Nephron (organoid): Measurements from ENCODE around the gene KRT80.

Experiments
- H3K27ac Mint-ChIP-seq, 3 experiments: 2 replicates each; pipeline ENCODE4 v1.8.0; 2020; ENCODE audit warnings: mixed read lengths in 3 of 3, mild to moderate bottlenecking in 2 of 3, moderate library complexity in 1 of 3
- H3K27me3 Mint-ChIP-seq: 2 replicates; pipeline ENCODE4 v1.8.0; 2021; ENCODE audit warnings: low read depth, mild to moderate bottlenecking, moderate library complexity, mixed read lengths
- H3K36me3 Mint-ChIP-seq: 2 replicates; pipeline ENCODE4 v1.8.0; 2020; ENCODE audit warnings: low read depth, mixed read lengths
- H3K4me1 Mint-ChIP-seq: 2 replicates; pipeline ENCODE4 v1.8.0; 2020; ENCODE audit warnings: mixed read lengths
- H3K4me3 Mint-ChIP-seq, 3 experiments: 2 replicates each; pipeline ENCODE4 v1.8.0; 2020; ENCODE audit warnings: mild to moderate bottlenecking in 3 of 3, mixed read lengths in 3 of 3, moderate library complexity in 2 of 3
- H3K9me3 Mint-ChIP-seq: 2 replicates; pipeline ENCODE4 v1.8.0; 2020; ENCODE audit warnings: mixed read lengths
- TF ChIP-seq, protein P1 (sequence below), 3 experiments: fragments of 200-600 bp; sonication (generic); IDR thresholded peaks; one replicate each; pipeline ENCODE4 v1.5.0; 2021; ENCODE audit warnings: antibody characterized with exemption in 3 of 3; ENCODE audit not compliant: unreplicated experiment in 3 of 3

KRT80 gene

DNA sequence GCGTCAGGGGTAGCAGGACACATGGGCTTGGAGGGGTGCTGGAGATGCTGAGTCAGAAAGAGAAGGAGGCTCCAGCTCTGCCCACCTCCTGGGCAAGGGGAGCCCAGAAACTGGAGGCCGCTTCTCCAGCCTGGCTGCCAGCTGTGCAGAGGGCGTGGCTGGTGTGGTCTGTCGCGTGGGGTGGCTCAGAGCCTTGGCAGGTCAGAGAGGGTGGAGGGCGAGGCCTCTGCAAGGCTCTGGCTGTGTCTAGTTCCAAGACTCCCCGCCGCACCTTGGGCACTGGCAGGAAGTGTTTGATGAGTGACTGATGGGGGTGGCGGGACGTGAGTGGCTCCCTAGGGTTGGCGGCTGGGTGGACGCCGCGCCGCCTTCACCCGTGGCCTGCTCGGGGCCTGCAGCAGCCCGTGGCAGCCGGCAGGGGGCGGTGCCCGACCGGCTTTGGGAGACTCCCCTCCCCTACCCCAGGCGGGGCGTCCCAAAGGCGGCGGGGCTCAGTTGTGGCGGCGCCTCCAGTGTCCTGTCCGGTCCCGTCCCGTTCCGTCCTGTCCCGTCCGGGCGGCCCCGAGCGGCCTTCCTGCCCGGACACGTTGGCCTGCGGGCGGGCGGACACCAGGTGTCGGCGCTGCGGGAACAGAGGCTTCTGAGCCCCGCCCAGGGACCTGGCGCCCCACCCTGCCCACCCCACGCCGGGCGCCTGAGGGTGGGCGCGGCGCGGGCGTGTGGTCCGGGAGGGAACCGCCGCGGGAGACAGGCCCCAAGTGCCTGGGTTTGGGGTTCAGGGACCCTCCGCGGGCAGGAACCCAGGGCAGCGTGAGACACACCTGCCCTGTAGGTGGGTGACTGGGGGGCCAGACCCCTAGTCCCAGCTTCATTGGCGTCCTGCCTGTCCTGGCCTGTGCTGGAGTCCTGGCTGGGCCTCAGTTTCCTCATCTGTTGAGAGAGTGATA is 39.7 kb downstream of the KRT80 start:
- Mint-ChIP-seq H3K36me3 (no peaks in the 10 kb centered on the region), H3K4me3 (peak overlapping the region; percentile 14 to 56 (median 30)), H3K4me1 (peaks cover 15% of the 10 kb centered on the region), H3K9me3 (no peaks in the 10 kb centered on the region), H3K27ac (peak overlapping the region in 1 of 3 experiments; percentile 51), H3K27me3 (peaks cover 20% of the 10 kb centered on the region)
- TF ChIP-seq, protein P1, sequence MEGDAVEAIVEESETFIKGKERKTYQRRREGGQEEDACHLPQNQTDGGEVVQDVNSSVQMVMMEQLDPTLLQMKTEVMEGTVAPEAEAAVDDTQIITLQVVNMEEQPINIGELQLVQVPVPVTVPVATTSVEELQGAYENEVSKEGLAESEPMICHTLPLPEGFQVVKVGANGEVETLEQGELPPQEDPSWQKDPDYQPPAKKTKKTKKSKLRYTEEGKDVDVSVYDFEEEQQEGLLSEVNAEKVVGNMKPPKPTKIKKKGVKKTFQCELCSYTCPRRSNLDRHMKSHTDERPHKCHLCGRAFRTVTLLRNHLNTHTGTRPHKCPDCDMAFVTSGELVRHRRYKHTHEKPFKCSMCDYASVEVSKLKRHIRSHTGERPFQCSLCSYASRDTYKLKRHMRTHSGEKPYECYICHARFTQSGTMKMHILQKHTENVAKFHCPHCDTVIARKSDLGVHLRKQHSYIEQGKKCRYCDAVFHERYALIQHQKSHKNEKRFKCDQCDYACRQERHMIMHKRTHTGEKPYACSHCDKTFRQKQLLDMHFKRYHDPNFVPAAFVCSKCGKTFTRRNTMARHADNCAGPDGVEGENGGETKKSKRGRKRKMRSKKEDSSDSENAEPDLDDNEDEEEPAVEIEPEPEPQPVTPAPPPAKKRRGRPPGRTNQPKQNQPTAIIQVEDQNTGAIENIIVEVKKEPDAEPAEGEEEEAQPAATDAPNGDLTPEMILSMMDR (IDR thresholded peaks at IDR 0.05; ENCODE audit: unreplicated experiment in 3 of 3), result peak; percentile 85 to 95 (median 92)

DNA sequence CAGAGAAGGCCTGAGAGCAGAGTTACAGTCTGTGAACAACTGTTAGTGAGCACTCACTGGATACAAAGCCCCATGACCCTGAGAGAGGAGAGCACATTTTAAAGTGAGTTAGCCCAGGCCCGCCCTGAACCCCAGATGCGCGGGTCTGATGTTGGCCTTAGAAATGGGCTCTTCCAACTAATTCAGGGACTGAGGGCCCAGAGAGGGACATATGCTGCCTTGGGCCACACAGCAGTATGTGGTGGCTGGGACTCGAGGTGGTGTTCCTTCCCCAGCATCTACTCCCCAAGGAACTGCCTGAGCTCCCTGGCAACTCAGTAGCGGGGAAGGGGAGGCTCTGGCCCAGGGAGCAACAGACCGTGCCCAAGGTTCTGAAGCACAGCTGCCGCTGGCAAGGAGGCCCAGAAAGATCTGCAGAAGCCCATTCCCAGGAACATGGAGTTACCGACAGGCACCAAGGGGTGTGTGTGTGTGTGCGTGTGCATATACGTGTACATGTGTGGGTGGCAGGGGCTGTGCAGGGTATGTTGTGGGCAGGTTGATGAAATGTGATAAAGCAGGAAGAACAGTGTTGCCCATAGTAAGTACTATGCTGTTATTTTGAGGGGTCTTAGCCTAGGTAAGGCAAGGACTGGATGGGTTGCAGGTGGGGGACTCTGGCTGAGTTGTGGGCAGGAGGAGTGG is 40.5 kb downstream of the KRT80 start:
- TF ChIP-seq, protein P1 (IDR thresholded peaks at IDR 0.05; ENCODE audit: unreplicated experiment in 3 of 3), result no peak
- Mint-ChIP-seq H3K4me1 (peaks cover 15% of the 10 kb centered on the region), H3K9me3 (no peaks in the 10 kb centered on the region), H3K36me3 (no peaks in the 10 kb centered on the region), H3K27me3 (peaks cover 14% of the 10 kb centered on the region), H3K4me3 (peak overlapping the region; percentile 6 to 56 (median 14)), H3K27ac (peak overlapping the region in 2 of 3 experiments; percentile 48 to 51)

DNA sequence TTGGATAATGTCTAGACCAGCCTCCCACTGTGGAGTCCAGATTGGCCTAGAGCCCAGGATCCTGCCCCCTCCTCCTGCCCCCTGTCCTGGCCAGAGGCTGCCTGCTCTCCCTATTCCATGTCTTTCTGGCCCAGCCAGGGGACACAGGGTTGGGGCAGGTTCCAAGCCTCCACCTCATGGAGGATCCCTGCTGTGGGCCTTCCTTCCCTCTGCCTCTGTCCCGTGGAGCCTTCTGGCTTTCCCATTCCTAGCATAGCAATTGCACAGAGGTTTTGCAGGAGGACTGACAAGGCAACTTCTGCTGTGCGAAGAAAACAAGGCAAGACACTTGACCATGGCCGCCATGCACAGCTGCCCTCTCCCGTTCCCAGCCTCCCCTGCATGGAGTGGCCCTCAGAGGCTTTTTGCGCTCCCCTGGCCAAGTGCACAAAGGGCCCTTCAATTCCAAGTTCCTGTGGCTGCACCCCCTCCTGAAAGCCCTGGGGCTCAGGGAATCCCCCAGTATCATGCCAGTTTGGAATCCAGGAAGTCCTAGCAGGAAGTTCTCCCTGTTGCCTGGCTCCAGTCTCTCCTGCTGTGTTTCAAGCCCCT is 42.1 kb downstream of the KRT80 start:
- Mint-ChIP-seq H3K4me3 (no peak overlapping the region), H3K27me3 (peaks cover 16% of the 10 kb centered on the region), H3K4me1 (peaks cover 19% of the 10 kb centered on the region), H3K27ac (peak overlapping the region in 2 of 3 experiments; percentile 48 to 77), H3K9me3 (no peaks in the 10 kb centered on the region), H3K36me3 (no peaks in the 10 kb centered on the region)
- TF ChIP-seq, protein P1 (IDR thresholded peaks at IDR 0.05; ENCODE audit: unreplicated experiment in 3 of 3), result no peak

DNA sequence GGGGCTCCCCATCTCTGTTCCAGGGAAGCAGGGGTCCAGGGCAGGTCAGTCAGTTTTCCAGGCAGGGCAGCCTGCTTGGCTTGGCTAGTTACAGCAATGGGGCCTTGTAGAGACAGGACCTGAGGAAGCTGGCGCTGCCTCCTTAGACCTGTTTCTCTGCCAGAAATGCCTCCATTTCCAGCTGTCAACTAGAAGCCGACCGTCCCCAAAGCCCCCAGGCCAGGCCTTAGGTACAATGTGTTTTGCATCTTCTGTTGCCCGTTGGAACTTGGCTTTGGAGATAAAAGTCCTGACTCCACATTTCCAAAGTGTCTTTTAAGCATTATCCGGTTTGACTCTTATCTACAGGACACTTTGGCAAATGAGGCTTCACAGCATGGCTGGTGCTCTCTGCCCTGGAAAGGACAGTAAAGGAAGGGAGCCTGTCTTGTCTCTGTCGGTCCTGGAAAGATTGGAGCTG is 42.6 kb downstream of the KRT80 start:
- H3K27ac Mint-ChIP-seq, result peak overlapping the region in 2 of 3 experiments; percentile 48 to 77
- H3K27me3 Mint-ChIP-seq, result peaks cover 16% of the 10 kb centered on the region
- H3K4me3 Mint-ChIP-seq, result no peak overlapping the region
- peaks cover 19% of the 10 kb centered on the region for H3K4me1 Mint-ChIP-seq
- H3K36me3 Mint-ChIP-seq, result no peaks in the 10 kb centered on the region
- TF ChIP-seq, protein P1 (IDR thresholded peaks at IDR 0.05; ENCODE audit: unreplicated experiment in 3 of 3), result no peak
- H3K9me3 Mint-ChIP-seq, result no peaks in the 10 kb centered on the region

DNA sequence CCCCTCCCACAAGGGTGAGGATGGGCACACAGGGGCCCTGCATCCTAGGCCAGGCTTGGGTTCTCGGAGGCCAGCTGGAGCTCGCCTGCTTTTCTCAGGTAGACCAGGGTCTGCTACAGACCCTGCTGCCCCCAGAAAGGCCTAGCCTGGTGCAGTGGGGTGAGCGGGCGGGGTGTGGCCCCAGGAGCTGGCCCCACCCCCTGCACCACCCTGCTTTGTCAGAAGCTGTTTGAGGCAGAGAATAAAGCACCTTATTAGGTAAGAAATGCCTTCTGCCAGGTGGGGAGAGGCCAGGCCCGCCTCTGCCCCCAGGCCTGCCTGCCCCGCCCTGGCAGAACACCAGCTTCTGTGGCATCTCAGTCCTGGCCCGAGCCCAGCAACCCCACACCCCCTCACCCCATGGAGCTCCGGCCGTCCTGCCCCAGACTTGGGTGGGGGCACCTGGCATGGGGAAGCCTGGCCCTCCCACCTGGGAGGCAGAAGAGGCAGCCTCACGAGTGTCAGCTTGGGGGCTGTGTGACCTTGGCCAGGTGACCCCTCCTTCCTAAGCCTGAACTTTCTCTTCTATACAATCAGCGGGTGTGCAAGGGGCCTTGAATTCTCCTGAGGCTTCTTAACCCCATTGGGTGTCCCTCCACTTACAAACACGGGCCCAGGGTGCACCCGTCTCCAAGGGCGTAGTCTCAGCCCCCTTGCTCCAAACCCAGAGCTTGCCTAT is 43.2 kb downstream of the KRT80 start:
- peaks cover 16% of the 10 kb centered on the region for H3K27me3 Mint-ChIP-seq
- TF ChIP-seq, protein P1 (IDR thresholded peaks at IDR 0.05; ENCODE audit: unreplicated experiment in 3 of 3), result no peak

More for the DNA sequence above, 43.2 kb downstream of the KRT80 start:
- no peaks in the 10 kb centered on the region for H3K9me3 Mint-ChIP-seq
- peak overlapping the region in 1 of 3 experiments; percentile 48 for H3K27ac Mint-ChIP-seq
- no peaks in the 10 kb centered on the region for H3K36me3 Mint-ChIP-seq
- no peak overlapping the region for H3K4me3 Mint-ChIP-seq
- H3K4me1 Mint-ChIP-seq, result peaks cover 19% of the 10 kb centered on the region
